Measurements from ENCODE around the gene RRAS2.

Gene RRAS2

DNA sequence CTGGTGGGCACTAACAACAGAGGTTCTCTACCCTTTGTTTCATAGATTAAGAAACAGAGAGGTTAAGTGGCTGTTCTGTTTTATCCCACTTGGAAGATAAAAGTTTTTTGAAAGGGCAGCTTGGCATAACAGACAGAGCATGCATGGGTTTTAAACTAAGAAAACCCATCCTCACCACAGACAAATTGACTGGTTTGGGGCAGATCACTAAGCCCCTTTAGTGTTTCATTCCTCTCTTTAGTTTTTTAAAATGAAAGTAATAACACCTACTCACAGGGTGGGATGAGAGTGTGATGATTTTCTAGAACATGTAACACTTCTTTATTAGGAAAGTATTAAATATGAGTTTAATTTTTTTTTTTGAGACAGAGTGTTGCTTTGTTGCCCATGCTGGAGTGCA is 12.3 kb upstream of the RRAS2 start:
- TF ChIP-seq, protein P1, sequence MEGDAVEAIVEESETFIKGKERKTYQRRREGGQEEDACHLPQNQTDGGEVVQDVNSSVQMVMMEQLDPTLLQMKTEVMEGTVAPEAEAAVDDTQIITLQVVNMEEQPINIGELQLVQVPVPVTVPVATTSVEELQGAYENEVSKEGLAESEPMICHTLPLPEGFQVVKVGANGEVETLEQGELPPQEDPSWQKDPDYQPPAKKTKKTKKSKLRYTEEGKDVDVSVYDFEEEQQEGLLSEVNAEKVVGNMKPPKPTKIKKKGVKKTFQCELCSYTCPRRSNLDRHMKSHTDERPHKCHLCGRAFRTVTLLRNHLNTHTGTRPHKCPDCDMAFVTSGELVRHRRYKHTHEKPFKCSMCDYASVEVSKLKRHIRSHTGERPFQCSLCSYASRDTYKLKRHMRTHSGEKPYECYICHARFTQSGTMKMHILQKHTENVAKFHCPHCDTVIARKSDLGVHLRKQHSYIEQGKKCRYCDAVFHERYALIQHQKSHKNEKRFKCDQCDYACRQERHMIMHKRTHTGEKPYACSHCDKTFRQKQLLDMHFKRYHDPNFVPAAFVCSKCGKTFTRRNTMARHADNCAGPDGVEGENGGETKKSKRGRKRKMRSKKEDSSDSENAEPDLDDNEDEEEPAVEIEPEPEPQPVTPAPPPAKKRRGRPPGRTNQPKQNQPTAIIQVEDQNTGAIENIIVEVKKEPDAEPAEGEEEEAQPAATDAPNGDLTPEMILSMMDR (IDR thresholded peaks at IDR 0.05; ENCODE audit: control insufficient read depth, extremely low read depth, insufficient read depth) = no peak
- H3K4me3 ChIP-seq (ENCODE audit: low read depth, low read length) = no peak overlapping the region
- no peak for DNase-seq (ENCODE audit: low read depth)

- TF ChIP-seq, protein P1 (IDR thresholded peaks at IDR 0.05; ENCODE audit: control insufficient read depth, extremely low read depth, insufficient read depth) = no peak
- DNase-seq (ENCODE audit: low read depth) = no peak
Observed at GRCh38 chr11:14370496-14370895, 11.5 kb upstream of the RRAS2 start.

DNA sequence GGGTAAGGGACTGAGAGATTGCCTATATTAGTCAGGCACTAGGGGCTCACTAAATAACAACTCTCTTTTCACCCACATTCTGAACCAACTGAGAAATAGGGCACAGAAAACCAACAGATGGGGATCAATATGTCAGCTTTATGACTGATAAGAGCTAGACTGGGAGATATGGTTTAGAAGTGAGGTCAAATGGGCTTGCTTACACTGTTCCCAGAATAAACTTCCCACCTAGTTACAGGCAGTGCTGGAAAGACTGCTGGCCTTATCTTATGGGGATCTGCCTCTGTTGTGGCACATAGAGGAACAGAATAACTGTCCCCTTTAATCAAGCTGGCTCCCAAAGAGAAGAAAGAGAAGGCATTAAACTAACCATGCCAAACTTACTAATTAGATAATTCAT is 10.6 kb upstream of the RRAS2 start:
- TF ChIP-seq, protein P1 (IDR thresholded peaks at IDR 0.05; ENCODE audit: control insufficient read depth, extremely low read depth, insufficient read depth) = no peak
- no peak overlapping the region for H3K4me3 ChIP-seq (ENCODE audit: low read depth, low read length)
- no peak for DNase-seq (ENCODE audit: low read depth)

More at GRCh38 chr11:14370496-14370895, 11.5 kb upstream of the RRAS2 start:
- H3K4me3 ChIP-seq (ENCODE audit: low read depth, low read length) = no peak overlapping the region

- H3K4me3 ChIP-seq (ENCODE audit: low read depth, low read length) = no peak overlapping the region
- TF ChIP-seq, protein P1 (IDR thresholded peaks at IDR 0.05; ENCODE audit: control insufficient read depth, extremely low read depth, insufficient read depth) = no peak
- no peak for DNase-seq (ENCODE audit: low read depth)
Observed at GRCh38 chr11:14366936-14367335, 8.0 kb upstream of the RRAS2 start.

DNA sequence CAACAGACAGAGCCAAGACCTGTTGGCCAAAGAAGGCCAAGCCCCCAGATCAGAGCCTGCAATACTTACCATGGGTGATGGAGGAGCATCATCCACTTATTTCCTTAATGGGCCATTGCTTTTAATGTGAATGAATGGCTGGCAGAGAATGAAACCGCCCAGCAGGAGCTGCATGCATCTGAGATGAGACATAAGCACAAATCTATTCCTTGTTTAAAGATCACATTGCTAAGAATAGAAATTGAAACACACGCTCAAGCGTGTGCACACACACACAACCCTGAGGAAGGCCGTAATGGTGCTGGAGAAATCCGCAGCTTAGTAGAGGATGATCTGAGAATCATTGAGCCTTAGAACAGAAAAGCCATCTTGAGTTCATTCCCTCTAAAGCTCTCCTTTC is 5.3 kb upstream of the RRAS2 start:
- TF ChIP-seq, protein P1 (IDR thresholded peaks at IDR 0.05; ENCODE audit: control insufficient read depth, extremely low read depth, insufficient read depth) = no peak
- DNase-seq (ENCODE audit: low read depth) = no peak
- no peak overlapping the region for H3K4me3 ChIP-seq (ENCODE audit: low read depth, low read length)

GRCh38 chr11:14362611-14363010 is 3.6 kb upstream of the RRAS2 start:
- no peak for DNase-seq (ENCODE audit: low read depth)

DNA sequence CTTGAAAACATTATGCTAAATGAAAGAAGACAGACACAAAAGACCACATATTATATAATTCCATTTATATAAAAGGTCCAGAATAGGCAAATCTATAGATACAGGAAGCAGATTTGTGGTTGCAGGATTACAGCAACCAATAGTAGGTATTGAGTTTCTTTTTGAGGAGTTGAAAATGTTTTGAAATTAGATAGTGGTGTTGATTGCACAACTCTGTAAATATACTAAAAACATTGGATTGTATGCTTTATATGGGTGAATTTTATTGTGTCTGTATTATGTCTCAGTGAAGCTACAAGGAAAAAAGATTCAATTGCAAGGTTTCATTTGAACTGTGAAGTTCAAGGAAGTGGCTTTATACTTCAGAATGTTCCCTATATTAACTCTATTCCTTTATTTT is 3.0 kb upstream of the RRAS2 start:
- no peak overlapping the region for H3K4me3 ChIP-seq (ENCODE audit: low read depth, low read length)
- no peak for DNase-seq (ENCODE audit: low read depth)
- TF ChIP-seq, protein P1 (IDR thresholded peaks at IDR 0.05; ENCODE audit: control insufficient read depth, extremely low read depth, insufficient read depth) = no peak

More at GRCh38 chr11:14362611-14363010, 3.6 kb upstream of the RRAS2 start:
- TF ChIP-seq, protein P1 (IDR thresholded peaks at IDR 0.05; ENCODE audit: control insufficient read depth, extremely low read depth, insufficient read depth) = no peak
- H3K4me3 ChIP-seq (ENCODE audit: low read depth, low read length) = no peak overlapping the region

All from LNCaP clone FGC (cell line).